IPS DF 4.7 (cell line): ENCODE data around the gene INTS11.
"Not testable (repeated sequence)": the region's sequence is repeated elsewhere in the genome, so short reads cannot be mapped to it uniquely, and the experiment has no call there.

Experiments used
- DNase-seq: peaks from one replicate; pipeline ENCODE4 v3.0.0-alpha.2; 2013; ENCODE audit warnings: low spot score; ENCODE audit errors: extremely low read depth

The INTS11 gene

DNA sequence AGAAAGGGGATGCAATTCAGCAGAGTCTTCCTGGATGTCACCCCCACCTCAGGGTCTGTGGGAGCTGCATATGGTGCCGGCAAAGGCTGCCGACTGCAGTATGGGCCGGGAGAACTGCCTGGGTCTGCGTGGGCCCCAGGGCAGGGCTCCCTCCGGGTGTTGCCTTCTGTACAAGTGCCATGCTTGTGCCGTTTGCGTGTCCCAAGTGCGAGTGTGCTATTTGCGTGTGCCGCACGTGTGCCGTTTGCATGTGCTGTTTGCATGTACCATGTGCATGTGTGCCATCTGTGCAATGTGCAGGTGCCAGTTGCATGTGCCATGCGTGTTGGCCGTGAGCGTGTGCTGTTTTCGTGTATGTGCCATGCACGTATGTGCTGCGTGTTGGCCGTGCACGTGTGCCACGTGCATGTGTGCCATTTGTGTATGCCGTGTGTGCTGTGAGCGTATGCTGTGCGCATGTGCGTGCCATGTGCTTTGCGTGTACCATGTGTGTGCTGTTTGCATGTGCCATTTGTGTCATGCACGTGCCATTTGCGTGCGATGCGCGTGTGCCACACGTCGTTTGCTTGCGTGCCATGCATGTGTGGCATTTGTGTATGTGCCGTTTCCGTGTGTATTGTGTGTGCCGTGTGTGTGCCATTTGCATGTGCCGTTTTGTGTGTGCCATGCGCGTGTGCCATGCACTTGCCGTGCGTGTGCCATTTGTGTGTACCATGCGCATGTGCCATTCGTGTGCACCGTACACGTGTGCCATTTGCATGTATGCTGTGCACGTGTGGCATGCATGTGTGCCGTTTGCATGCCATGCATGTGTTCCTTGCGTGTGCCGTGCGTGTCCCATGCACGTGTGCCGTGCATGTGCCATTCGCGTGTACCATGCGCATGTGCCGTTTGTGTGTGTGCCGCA is 5.1 kb upstream of the INTS11 start:
- no peak for DNase-seq

DNA sequence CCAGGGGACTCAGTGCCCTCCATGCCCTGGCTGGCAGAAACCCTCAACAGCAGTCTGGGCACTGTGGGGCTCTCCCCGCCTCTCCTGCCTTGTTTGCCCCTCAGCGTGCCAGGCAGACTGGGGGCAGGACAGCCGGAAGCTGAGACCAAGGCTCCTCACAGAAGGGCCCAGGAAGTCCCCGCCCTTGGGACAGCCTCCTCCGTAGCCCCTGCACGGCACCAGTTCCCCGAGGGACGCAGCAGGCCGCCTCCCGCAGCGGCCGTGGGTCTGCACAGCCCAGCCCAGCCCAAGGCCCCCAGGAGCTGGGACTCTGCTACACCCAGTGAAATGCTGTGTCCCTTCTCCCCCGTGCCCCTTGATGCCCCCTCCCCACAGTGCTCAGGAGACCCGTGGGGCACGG is 3.8 kb upstream of the INTS11 start:
- DNase-seq: no peak

DNA sequence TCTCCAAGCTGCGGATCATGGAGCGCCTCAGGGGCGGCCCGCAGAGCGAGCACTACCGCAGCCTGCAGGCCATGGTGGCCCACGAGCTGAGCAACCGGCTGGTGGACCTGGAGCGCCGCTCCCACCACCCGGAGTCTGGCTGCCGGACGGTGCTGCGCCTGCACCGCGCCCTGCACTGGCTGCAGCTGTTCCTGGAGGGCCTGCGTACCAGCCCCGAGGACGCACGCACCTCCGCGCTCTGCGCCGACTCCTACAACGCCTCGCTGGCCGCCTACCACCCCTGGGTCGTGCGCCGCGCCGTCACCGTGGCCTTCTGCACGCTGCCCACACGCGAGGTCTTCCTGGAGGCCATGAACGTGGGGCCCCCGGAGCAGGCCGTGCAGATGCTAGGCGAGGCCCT is 2.8 kb upstream of the INTS11 start:
- no peak for DNase-seq

DNA sequence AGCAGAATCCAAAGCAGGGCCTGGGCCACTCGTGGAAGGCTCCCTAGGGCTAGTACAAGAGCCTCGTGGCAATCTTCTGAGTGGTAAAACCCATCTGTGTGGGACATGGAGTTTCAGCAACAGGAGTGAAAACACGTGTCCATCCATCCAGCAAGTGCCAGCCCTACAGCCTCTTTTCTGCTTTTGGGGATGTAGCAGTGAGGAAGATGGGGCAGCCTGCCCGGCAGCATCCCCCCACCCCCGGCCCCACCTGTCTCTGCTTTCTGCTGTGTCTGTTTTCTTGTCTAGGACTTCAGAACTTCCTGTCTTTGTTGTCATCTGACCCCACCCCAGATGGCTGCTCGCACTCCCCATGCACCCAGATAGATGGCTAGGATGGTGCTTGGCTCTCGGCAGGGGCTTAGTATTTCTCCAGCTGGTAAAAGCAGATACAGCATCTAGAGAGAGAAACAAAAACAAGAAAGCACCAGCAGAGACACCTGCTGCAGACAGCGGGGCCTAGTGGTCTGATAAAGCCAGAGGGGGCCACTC is 1.7 kb upstream of the INTS11 start:
- DNase-seq: no peak

DNA sequence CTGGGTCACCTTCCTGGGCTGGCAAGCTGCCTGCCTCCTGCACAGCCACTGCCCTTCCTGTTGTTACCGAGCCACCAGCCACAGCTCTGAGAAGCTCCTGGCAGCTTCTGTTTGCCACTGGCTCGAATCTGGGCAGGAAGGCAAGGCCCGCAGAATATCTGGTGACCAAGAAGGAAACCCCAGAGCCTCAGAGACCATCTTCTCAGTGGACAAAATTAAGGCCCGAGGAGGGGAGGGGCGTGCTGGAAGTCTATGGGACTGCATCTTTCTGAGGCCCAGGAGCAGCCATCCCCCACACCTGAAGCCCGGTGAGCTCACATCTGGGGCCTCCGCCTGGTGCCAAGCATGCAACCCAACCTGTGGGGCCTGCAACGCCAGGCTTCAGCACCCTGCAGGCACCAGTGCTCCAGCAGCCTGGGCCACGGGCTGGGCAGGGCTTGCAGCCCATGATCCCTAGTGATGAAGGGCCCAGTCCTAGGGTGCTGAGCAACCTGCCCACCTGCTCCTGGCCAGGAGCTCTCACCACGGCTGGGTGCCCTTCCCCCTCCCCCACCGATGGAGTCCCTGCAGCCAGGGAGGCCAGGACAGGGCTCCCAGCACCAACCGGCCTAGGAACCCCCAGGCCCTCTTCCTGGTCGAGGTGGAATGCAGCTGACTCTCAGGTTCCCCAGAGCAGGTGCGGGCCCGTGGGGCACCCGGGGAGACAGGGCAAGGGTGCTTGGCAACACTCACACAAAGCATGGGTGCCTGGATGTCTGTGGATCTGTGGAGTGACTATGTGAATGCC is 1.0 kb upstream of the INTS11 start:
- no peak for DNase-seq

DNA sequence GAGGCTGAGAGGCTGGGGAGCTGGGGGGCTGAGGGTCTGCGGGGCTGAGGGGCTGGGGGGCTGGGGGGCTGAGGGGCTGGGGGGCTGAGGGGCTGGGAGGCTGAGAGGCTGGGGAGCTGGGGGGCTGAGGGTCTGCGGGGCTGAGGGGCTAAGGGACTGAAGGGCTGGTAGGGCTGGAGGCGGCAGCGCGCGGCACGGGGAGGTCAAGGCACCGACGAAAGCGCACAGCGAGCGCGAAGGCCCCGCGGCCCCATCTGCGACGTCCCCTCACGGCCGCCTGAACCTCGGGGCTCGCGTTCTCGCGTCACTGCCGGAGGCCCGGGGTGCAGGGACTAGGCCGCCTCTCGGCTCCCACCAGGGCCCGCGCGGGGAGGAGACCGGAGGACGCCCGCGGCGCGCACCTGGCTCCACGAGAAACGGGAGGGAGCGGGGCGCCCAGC is 356 bp downstream of the INTS11 start:
- no peak for DNase-seq

DNA sequence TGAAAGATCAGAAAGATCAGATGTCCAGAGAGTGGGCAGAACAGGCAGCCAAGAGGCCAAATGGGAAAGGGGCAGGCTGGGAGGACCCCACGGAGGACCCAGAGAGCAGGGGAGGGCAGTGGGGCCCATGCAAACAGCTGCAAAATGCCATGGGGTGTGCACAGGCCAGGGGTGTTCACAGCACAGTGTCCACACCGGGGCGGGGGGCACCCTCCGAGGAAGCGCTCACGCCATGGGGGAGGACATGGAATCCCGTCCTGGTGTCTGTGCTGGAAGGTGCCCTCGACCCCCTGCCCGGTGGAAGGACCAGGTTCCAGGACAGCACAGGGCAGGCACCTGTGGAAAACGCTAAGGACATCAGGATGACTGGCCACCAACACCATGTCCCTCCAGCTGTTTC is 1.5 kb downstream of the INTS11 start:
- no peak for DNase-seq

DNA sequence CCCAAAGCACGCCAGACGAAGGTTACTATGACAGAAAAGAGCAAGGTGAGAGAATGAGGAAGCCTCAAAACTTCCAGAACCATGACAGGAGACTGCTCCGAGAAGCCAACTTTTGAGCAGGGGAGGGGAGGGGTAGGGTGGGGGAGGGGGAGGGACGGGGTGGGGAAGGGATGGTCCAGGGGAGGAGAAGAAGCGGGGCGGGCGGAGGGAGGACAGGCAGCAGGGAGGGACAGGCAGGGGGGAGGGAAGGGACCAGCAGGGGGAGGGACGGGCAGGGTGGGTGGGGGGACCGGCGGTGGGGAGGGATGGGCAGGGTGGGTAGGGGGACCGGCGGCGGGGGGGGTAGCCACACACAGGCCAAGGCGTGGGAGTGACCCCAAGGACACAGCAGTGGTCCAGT is 2.0 kb downstream of the INTS11 start:
- no peak for DNase-seq

DNA sequence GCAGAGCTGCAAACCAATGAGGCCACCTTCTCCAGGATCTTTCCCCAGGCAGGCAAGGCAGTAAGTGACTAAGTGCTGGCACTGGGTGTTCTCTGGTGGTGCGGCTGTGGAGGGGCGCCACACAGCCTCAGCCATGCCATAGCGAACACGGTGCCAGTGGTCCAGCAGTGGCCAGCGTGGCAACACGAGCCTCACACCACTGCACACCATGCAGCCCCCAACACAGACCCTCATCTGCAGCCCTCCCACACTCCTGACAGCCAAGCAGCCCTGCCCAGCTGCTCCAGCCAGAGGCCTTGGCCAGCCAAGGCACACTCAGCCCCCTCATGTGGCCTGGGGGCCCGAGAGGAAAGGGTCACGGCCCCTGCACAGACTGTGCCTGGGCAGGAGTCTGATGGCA is 3.0 kb downstream of the INTS11 start:
- DNase-seq: no peak

DNA sequence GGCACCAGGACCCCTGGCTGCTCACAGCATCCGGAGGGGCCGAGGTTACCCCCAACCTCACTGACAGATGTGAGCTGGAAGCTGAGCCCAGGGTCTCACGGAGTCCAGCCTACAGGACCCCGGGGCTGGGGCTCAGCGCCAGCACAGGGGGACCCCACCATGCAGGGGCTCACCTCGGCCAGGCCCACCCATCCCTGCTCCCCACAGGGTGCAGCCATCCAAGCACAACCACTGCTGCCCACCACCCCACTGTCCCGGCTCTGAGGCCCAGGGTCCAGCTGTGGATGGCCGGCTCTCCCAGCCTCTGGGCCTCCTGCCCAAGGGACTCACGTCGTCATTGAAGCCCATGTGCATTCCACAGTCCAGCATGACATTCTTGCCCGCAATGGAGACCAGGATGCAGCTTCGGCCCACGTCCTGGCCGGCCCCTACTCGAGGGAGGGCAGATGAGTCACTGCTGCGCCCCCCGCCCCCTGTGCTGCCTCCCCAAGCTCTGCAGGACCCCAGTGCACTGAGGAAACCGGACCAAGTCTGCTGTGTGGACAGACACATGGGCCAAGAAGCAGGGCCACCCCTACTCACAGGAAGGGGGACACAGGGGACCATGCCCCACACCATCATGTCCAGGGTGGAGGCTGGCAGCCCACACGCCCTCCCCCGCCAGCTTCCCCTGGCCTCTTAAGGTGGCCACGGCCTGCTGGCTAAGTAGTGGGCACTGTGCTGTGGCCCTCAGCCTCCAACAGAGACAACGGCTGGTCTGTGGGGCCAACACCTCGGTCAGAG is 3.6 kb downstream of the INTS11 start:
- no peak for DNase-seq

DNA sequence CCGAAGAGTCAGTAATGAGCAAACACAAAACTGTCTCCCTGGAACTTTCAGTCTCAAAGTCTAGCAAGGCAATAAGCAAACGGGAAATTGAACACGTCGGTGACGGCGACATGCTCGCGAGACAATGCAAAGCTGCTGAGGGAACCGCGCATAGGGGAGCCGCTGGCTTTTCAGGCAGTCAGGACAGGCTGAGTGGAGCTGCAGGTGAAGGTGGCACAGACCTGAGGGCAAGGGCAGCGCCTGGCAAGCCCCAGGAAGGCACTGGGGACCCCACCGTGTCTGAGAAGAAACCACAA is 4.9 kb downstream of the INTS11 start:
- DNase-seq: no peak

DNA sequence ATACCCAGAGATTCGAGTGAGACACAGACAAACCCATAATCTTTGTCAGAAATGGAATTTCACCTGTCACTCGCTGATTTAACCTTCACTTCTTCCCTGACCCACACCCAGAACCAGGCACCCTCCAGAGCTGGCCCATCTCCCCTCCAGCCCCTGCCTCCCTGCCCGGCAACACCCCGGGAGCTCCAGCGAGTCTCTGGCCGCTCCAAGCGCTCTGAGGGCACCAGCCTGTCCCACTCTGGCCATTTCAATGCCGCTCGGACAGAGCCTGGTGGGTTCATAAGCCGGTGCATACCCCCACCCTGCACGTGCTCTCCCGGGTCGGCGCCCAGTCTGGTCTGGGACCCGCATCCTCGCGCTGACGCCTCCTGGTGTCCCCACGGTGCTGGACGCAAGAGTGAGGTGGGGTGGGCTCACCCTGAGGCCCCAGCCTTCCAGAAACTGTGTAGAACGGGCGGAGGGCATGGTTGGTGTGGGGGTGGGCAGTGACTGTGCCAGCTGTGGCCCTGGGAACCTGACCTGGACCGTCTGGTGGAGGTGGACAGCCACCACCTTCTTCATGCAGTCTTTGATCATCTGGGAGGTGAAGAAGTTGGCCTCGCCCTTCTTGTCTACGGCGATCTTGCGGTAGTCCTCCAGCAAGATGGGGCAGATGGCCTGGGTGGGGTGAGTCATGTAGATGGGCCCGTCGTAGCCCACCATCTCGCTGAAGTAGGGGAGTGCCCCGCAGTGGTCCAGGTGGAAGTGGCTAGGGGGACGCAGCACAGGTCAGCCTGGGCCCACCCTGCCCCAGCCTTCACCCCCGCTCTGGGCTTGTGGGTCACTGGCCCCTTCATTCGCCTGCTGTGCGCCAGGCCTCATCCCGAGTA is 5.4 kb downstream of the INTS11 start:
- no peak for DNase-seq

DNA sequence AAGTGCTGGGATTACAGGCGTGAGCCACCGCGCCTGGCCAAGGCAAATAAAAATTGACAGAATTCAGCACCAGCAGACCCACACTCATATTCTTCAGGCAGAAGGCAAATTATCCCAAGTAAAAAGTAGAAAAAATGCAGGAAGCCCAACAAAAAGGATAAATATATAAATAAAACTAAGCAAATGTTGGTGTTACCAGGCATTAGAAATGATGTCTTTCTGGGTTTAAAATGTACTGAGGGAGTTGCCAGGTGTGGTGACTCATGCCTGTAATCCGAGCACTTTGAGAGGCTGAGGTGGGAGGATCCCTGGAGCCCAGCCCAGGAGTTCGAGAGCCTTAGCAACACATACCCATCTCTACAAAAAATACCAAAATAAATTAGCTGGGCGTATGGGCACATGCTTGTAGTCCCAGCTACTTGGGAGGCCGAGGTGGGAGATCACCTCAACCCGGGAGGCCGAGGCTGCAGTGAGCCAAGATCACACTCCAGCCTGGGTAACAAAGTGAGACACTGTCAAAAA is 6.3 kb downstream of the INTS11 start:
- no peak for DNase-seq

DNA sequence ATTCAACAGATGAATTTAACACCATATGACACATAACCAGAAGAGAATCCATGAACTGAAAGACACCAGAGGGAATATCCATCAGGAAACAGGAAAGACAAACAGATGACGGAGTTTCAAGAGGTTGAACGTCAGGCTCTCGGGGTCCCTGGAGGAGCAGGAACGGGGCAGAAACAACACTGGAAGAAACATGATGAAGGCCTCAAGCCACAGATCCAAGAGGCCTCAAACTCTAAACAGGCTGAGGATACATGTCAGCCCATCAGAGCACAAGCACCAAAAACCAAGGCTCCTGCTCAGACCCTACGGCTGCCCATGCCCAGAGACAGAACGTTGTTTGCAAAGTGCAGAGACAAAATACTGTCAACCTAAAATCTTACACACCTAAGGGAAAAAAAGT is 7.0 kb downstream of the INTS11 start:
- no peak for DNase-seq

DNA sequence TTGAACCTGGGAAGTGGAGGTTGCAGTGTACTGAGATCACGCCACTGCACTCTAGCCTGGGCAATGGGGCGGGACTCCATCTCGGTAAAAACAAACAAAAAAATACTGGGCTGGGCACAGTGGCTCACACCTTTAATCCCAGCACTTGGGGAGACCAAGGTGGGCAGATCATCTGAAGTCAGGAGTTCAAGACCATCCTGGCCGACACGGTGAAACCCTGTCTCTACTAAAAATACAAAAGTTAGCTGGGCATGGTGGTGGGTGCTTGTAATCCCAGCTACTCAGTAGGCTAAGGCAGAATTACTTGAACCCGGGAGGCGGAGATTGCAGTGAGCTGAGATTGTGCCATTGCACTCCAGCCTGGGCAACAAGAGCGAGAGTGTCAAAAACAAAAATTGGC is 8.3 kb downstream of the INTS11 start:
- DNase-seq: not testable (repeated sequence)

DNA sequence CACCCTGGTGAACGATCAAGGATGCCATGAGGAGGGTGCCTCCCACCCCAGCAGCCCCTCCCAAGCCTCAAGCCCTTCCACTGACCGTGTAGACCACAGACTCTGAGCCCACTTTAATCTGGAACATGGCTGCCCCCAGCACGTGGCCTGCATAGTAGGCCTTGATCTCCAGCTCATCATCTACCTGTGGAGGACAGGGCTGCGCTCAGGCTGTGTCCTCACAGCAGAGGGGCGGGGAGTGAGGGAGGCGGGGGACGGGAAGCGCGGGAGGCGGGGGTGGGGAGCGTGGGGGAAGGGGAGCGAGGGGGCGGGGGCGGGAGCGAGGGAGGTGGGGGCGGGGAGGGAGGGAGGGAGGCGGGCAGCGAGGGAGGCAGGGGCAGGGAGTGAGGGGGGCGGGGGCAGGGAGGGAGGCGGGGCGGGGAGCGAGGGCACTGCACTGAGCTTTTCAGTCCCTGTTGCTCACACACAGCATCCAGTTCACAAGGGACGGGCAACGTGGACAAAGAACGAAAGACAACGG is 9.0 kb downstream of the INTS11 start:
- no peak for DNase-seq

DNA sequence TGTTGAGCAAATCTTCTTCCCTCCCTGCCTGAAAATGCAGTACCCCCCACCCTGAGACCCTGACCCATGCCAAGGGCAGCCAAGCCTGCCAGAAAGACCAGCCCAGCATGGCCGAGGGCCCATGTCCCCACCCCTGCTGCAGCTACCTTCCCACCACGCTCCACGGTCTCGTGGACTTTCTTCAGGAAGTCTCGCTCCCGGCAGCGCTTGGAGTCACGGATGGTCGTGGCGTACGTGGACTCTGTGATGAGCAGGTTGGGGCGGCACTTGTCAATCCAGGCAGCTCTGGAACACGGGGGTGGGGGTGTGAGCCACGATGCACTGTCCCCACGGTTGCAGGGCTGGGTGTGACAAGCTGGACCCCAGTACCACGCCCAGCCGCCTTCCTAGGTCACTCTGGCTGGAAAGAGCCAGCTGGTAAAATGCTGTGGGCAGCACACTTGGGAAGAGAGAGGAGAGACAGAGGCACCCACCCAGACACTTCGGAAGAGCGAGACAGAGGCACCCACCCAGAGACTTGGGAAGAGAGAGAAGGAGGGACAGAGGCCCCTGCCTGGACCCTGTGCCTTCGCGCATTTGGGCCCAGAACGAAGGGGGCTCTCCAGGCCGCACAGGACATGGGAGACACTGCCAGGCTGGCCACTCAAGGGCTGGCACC is 9.7 kb downstream of the INTS11 start:
- DNase-seq: no peak

DNA sequence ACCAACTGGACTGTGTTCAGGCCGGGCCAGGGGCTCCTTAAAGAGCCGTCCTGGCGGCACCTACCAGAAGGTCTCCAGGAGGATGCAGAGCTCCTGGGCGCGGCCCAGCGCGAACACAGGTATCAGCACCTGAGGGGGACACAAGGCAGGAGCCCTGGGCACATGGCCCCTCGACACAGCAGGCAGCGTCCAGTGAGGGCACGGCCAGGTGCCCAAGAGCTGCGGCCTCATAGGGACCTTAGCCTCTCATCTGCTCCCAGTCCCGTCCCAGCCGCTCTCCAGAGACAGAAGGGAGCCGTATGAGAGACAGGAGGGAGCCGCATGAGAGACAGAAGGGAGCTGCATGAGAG is 10.2 kb downstream of the INTS11 start:
- no peak for DNase-seq

DNA sequence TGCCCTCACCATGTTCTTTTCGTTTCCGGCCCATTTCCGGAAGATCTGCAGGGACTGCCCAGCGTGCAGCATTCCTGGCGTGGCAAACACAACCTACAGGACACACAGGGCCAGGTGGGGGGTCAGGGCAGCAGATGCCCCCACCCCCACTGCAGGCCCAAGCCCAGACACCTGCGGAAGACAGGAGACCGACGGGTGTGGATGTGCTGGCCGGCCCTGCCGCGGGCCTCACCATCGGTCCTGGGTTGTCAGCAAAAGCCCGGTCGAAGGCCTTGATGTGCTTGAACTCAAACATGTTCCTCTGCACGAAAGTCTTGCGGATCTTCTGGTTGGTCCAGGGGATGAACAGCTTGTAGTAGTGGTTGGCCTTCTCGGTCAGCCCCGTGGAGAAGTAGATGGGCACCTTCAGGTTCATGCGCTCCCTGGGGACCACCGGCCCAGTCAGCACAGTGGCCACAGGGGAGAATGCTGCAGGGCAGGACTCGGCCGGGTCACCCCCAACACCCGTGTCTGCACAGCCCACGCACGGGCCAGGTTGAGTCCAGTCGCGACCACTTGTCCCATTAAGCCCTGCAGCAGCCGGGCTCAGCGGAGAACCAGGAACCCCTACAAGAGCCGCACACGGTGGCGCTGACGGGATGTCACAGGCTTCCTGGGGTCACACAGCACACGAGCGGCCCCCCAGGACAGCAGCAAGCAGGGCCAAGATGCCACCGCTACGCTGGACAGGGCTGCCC is 10.8 kb downstream of the INTS11 start:
- DNase-seq: no peak
